ENCODE results near the gene AGXT2.

- TF ChIP-seq, protein P1, sequence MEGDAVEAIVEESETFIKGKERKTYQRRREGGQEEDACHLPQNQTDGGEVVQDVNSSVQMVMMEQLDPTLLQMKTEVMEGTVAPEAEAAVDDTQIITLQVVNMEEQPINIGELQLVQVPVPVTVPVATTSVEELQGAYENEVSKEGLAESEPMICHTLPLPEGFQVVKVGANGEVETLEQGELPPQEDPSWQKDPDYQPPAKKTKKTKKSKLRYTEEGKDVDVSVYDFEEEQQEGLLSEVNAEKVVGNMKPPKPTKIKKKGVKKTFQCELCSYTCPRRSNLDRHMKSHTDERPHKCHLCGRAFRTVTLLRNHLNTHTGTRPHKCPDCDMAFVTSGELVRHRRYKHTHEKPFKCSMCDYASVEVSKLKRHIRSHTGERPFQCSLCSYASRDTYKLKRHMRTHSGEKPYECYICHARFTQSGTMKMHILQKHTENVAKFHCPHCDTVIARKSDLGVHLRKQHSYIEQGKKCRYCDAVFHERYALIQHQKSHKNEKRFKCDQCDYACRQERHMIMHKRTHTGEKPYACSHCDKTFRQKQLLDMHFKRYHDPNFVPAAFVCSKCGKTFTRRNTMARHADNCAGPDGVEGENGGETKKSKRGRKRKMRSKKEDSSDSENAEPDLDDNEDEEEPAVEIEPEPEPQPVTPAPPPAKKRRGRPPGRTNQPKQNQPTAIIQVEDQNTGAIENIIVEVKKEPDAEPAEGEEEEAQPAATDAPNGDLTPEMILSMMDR (conservative IDR thresholded peaks at IDR 0.05; ENCODE audit: low read depth, low read length) = no peak
- no peak for TF ChIP-seq EZH2phosphoT487 (IDR thresholded peaks at IDR 0.05; ENCODE audit: borderline replicate concordance, low read length)
These were observed 11.5 kb upstream of the AGXT2 start for GRCh38 chr5:35059251-35059650.
